COR-L47 (cell line): ENCODE results near the gene ZNF559.

ENCODE experiments used
- DNase-seq: peaks from one replicate; lab custom pipeline; 2025; lab: John Stamatoyannopoulos, UW

Gene ZNF559

DNA sequence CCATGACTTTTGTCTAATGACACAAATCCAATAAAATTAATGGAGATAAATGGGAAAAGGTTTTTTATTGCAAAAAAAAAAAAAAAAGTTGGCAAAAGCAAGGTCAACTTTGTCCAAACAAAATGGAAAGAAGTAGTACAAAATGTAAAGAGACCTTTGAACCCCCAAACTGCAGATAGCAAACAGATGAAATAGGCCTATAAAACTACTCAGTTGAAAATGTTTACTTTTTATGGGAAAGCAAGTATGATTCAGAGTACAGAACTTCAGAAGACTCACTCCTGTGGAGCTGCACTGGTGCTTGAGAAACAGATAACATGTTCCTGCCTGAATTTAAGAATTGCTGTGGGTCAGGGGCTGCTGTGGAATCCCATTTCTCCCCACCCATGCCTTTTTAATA, 29.0 kb downstream of the ZNF559 start:
- no peak for DNase-seq

DNA sequence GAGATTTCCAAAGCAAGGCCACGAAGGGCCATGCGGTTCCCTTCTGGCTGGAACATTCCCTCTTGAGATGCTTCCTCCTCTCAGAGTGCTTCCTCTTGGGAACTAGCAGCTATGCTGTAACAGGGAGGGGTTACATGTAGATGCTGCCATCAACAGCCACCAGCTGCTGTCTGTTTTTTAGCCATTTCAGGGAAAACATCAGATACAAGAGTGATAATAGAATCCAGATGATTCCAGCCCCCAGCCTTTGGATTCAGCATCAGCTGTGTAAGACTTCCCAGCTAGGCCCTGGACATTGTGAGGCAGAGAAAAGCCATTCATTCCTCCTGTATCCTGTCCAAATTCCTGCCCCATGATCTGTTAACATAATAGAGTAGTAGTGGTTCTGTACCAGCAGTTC, 30.7 kb downstream of the ZNF559 start:
- DNase-seq, result no peak

DNA sequence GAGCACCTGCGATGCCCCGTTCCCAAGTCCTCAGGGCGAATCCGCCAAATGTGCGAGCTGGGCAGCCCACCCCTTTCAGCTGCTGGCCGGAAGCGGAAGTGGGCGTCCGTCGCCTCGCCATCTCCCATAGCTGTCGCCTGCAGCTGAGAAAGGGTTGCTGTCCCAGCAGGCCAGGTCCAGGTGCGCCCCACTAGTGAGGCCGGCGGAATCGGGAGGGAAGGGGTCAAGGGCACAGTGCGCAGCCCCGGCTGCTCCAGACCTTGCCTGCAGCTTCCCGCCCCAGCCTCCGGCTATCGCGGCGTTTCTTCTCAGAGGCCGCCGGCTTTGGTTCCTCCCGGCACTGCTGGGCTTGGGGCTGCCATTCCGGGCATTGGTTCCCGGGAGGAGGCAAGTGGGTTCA, 38.9 kb downstream of the ZNF559 start, which contains the start of gene ZNF177:
Gene ZNF177, plus strand, starts transcription at position 109 of the 400 bp plus-strand sequence. CDS start 15,299 bp downstream, outside the sequence.
- DNase-seq, result no peak

DNA sequence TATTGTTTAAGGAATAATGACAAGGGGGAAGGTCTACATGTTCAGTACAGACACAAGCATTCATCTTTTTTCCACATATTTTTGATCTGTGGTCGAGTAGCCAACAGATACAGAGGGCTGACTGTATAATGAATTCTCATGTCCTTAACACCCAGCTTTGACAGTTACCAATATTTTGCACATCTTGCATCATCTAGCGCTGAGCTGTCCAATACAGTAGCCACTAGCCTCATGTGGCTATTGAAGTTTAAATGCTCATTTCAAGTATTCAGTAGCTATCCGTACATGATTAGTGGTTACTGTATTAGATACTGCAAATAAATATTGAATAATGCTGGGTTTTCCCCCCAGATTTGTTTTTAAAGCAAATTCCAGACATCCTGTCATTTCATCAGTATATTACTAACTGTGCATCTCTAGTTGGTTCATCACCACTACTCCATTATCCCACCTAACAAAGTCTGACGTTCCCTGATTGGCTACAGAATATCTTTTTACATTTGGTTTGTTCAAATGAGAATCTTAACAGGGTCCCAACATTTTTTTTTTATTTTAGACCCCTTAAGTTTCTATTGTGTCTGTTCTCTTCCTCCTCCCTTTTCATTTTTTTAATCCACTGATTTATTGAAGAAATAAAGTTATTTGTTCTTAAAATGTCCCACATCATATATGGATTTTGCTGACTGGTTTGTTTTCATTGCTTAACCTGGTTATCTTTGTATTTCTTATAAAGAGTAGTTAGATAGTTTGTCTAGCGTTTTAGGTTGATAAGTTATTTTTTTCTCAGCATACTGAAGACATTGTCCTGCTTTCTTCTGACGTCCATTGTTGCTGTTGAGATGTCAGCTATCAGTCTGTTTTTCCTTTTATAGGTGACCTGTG, 47.0 kb downstream of the ZNF559 start:
- DNase-seq, result no peak

DNA sequence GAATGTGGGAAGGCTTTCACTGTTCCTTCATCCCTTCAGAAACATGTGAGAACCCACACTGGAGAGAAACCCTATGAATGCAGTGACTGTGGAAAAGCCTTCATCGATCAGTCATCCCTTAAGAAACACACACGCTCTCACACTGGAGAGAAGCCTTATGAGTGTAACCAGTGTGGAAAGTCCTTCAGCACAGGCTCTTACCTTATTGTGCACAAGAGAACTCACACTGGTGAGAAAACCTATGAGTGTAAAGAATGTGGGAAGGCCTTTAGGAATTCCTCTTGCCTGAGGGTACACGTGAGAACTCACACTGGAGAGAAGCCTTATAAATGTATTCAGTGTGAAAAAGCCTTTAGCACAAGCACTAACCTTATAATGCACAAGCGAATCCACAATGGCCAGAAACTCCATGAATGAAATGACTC, 57.4 kb downstream of the ZNF559 start:
- DNase-seq, result no peak
